Type B pancreatic cell (in vitro differentiated cells): ENCODE measurements around the gene MED25. TPM values are rescaled to one million over a fixed set of nuclear protein-coding genes. Genes with fewer than 3 reads are reported as not detected.

Experiments used
- DNase-seq: peaks from one replicate; pipeline ENCODE4 v3.0.0; 2021; ENCODE audit warnings: mixed read lengths; ENCODE audit not compliant: unreplicated experiment; ENCODE audit errors: extremely low spot score
- H3K27ac Mint-ChIP-seq: 2 replicates; pipeline ENCODE4 v1.8.0; 2021; ENCODE audit warnings: mild to moderate bottlenecking, mixed read lengths
- H3K27me3 Mint-ChIP-seq: 2 replicates; pipeline ENCODE4 v1.8.0; 2021; ENCODE audit warnings: mixed read lengths
- H3K36me3 Mint-ChIP-seq: 2 replicates; pipeline ENCODE4 v1.8.0; 2021; ENCODE audit warnings: mixed read lengths
- H3K4me1 Mint-ChIP-seq: one replicate; pipeline ENCODE4 v1.8.0; 2021; ENCODE audit warnings: mixed read lengths; ENCODE audit not compliant: unreplicated experiment
- H3K4me3 Mint-ChIP-seq: 2 replicates; pipeline ENCODE4 v1.8.0; 2021; ENCODE audit warnings: mild to moderate bottlenecking, mixed read lengths
- H3K9me3 Mint-ChIP-seq: 2 replicates; pipeline ENCODE4 v1.8.0; 2021; ENCODE audit warnings: mixed read lengths
- total RNA-seq: library from RNA; stranded (reverse); gene quantifications from 2 replicates; pipeline ENCODE4 v1.2.1, GENCODE V29; 2021; ENCODE audit warnings: low replicate concordance
- TF ChIP-seq, protein P1 (sequence below): fragments of 200-600 bp; sonication (generic); conservative IDR thresholded peaks from 2 replicates; pipeline ENCODE4 v1.5.0; 2021; ENCODE audit warnings: antibody characterized with exemption, mild to moderate bottlenecking

The MED25 gene
- total RNA-seq, 1 donor from 2014 or later: 88.9 TPM

GRCh38 chr19:49879243-49879963, 61.3 kb downstream of the MED25 start:
- TF ChIP-seq, protein P1, sequence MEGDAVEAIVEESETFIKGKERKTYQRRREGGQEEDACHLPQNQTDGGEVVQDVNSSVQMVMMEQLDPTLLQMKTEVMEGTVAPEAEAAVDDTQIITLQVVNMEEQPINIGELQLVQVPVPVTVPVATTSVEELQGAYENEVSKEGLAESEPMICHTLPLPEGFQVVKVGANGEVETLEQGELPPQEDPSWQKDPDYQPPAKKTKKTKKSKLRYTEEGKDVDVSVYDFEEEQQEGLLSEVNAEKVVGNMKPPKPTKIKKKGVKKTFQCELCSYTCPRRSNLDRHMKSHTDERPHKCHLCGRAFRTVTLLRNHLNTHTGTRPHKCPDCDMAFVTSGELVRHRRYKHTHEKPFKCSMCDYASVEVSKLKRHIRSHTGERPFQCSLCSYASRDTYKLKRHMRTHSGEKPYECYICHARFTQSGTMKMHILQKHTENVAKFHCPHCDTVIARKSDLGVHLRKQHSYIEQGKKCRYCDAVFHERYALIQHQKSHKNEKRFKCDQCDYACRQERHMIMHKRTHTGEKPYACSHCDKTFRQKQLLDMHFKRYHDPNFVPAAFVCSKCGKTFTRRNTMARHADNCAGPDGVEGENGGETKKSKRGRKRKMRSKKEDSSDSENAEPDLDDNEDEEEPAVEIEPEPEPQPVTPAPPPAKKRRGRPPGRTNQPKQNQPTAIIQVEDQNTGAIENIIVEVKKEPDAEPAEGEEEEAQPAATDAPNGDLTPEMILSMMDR: no peak
- peaks cover 4% of the 10 kb centered on the region for H3K4me1 Mint-ChIP-seq
- H3K36me3 Mint-ChIP-seq: peaks cover 17% of the 10 kb centered on the region
- no peak overlapping the region for H3K4me3 Mint-ChIP-seq
- DNase-seq: no peak
- H3K9me3 Mint-ChIP-seq: no peaks in the 10 kb centered on the region
- H3K27me3 Mint-ChIP-seq: no peaks in the 10 kb centered on the region
- H3K27ac Mint-ChIP-seq: no peak overlapping the region

- TF ChIP-seq, protein P1: no peak
- Mint-ChIP-seq H3K36me3 (peaks cover 23% of the 10 kb centered on the region), H3K9me3 (no peaks in the 10 kb centered on the region), H3K27ac (no peak overlapping the region), H3K4me3 (no peak overlapping the region), H3K27me3 (no peaks in the 10 kb centered on the region), H3K4me1 (peaks cover 4% of the 10 kb centered on the region)
- DNase-seq: no peak
Measured at GRCh38 chr19:49880162-49880869, 62.2 kb downstream of the MED25 start.

DNA sequence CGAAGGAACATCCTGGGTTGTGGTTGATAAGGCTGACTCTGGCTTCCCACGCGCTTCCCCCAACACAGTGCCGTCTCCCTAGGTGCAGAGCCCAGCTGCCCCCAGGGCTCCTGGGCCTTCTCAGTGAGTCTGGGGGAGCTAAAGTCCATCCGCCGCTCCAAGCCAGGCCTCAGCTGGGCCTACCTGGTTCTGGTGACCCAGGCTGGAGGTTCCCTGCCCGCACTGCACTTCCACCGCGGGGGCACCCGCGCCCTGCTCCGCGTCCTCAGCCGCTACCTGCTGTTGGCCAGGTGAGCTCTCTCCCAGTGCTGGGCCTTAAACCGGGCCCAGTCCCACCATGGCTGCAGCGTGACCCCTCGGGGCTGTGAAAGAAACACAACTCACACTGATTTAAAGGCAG, 63.1 kb downstream of the MED25 start:
- H3K27ac Mint-ChIP-seq: no peak overlapping the region
- peaks cover 24% of the 10 kb centered on the region for H3K36me3 Mint-ChIP-seq
- no peak for DNase-seq
- H3K9me3 Mint-ChIP-seq: no peaks in the 10 kb centered on the region
- H3K4me3 Mint-ChIP-seq: no peak overlapping the region
- TF ChIP-seq, protein P1: no peak
- no peaks in the 10 kb centered on the region for H3K27me3 Mint-ChIP-seq
- peaks cover 4% of the 10 kb centered on the region for H3K4me1 Mint-ChIP-seq

DNA sequence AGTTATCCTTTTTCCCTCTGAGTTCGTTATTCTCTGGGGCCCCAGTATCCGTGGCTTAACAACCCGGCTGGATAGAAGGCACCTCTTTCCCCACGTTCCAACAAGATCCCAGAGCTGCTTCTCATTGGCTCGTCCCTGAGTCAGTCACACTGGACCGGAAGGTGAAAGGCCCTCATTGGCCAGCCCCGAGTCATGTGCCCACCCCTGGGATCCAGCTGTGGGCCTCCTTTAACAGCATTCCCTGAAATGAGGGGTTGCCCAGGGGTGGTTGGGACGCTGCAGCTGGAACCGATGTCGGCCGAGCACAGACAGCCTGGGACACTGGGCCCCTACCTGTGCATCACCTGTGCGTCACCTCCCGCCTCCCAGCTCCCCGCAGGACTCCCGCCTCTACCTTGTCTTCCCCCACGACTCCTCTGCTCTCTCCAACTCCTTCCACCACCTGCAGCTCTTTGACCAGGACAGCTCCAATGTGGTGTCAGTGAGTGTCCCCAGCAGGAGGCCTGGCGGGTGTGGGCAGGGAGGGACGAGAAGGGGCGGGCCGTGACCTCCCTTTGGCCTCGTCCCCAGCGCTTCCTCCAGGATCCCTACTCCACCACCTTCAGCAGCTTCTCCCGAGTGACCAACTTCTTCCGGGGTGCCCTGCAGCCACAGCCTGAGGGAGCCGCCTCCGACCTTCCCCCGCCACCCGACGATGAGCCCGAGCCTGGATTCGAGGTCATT, 63.7 kb downstream of the MED25 start:
- peaks cover 27% of the 10 kb centered on the region for H3K36me3 Mint-ChIP-seq

DNA sequence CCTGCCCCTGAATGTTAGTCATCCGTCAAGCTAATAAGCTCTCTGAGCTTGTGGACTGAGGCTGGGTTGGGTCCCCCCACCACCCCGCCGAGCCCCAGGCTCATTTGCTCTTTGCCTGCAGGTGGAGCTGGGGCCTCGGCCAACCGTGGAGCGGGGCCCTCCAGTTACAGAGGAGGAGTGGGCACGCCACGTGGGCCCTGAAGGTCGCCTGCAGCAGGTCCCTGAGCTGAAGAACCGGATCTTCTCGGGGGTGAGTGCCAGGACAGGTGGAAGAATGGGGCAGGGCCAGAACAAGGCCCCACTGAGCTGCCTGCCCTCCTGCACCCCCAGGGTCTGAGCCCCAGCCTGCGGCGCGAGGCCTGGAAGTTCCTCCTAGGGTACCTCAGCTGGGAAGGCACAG, 64.6 kb downstream of the MED25 start:
- H3K4me1 Mint-ChIP-seq: peaks cover 4% of the 10 kb centered on the region
- H3K4me3 Mint-ChIP-seq: no peak overlapping the region
- no peak overlapping the region for H3K27ac Mint-ChIP-seq
- H3K27me3 Mint-ChIP-seq: no peaks in the 10 kb centered on the region
- TF ChIP-seq, protein P1: no peak
- DNase-seq: no peak
- peaks cover 27% of the 10 kb centered on the region for H3K36me3 Mint-ChIP-seq
- H3K9me3 Mint-ChIP-seq: no peaks in the 10 kb centered on the region

More for the DNA sequence above, 63.7 kb downstream of the MED25 start:
- H3K4me1 Mint-ChIP-seq: peaks cover 4% of the 10 kb centered on the region
- no peaks in the 10 kb centered on the region for H3K27me3 Mint-ChIP-seq
- H3K9me3 Mint-ChIP-seq: no peaks in the 10 kb centered on the region
- TF ChIP-seq, protein P1: no peak
- no peak overlapping the region for H3K27ac Mint-ChIP-seq
- no peak for DNase-seq
- no peak overlapping the region for H3K4me3 Mint-ChIP-seq
